GM23338 (cell line): ENCODE measurements around the gene RAD23B. TPM values are rescaled to one million over a fixed set of nuclear protein-coding genes. Genes with fewer than 3 reads are reported as not detected.

Experiments
- ATAC-seq: fragments of 200-7000 bp; cut with Tn5 transposase; 3 replicates; pipeline ENCODE4 v1.9.1; 2020
- DNase-seq: peaks from one replicate; pipeline ENCODE4 v3.0.0-alpha.2; 2015; ENCODE audit warnings: low spot score
- H2AFZ ChIP-seq: fragments of 200-600 bp; sonication (generic); 2 replicates; pipeline ENCODE4 v1.8.0; 2016; ENCODE audit warnings: antibody characterized with exemption, mild to moderate bottlenecking, moderate library complexity
- H3F3A ChIP-seq: fragments of 200-600 bp; sonication (generic); replicated peaks from 2 replicates; pipeline ENCODE4 v1.8.0; 2017; ENCODE audit warnings: antibody characterized with exemption, mixed run types, low read depth
- H3K27ac ChIP-seq: fragments of 200-600 bp; sonication (generic); 2 replicates; pipeline ENCODE4 v1.6.1; 2016; ENCODE audit warnings: low read depth
- H3K27me3 ChIP-seq: fragments of 200-600 bp; sonication (generic); 2 replicates; pipeline ENCODE4 v1.8.0; 2016; ENCODE audit warnings: mild to moderate bottlenecking, mixed run types, moderate library complexity; ENCODE audit not compliant: insufficient read depth
- H3K36me3 ChIP-seq: fragments of 200-600 bp; sonication (generic); 2 replicates; pipeline ENCODE4 v1.8.0; 2016; ENCODE audit warnings: mild to moderate bottlenecking; ENCODE audit not compliant: insufficient read depth
- H3K4me1 ChIP-seq: fragments of 200-600 bp; sonication (generic); 2 replicates; pipeline ENCODE4 v1.8.0; 2016; ENCODE audit warnings: mild to moderate bottlenecking, moderate library complexity; ENCODE audit not compliant: insufficient read depth
- H3K4me2 ChIP-seq: fragments of 200-600 bp; sonication (generic); 2 replicates; pipeline ENCODE4 v1.7.1; 2017; ENCODE audit warnings: mixed run types
- H3K4me3 ChIP-seq: fragments of 200-600 bp; sonication (generic); 2 replicates; pipeline ENCODE4 v1.6.1; 2016; ENCODE audit warnings: mixed run types
- H3K79me2 ChIP-seq: fragments of 200-600 bp; sonication (generic); replicated peaks from 2 replicates; pipeline ENCODE4 v1.8.0; 2017; ENCODE audit warnings: mild to moderate bottlenecking; ENCODE audit not compliant: insufficient read depth
- H3K9me2 ChIP-seq: fragments of 200-600 bp; sonication (generic); 2 replicates; pipeline ENCODE4 v1.8.0; 2017; ENCODE audit not compliant: insufficient read depth
- H4K20me1 ChIP-seq: fragments of 200-600 bp; sonication (generic); replicated peaks from 2 replicates; pipeline ENCODE4 v1.8.0; 2017; ENCODE audit warnings: mild to moderate bottlenecking; ENCODE audit not compliant: insufficient read depth
- H3K27ac Mint-ChIP-seq: 2 replicates; pipeline ENCODE4 v1.8.0; 2020; ENCODE audit warnings: inconsistent platforms, mild to moderate bottlenecking, moderate library complexity, mixed read lengths
- H3K27me3 Mint-ChIP-seq: 3 replicates; pipeline ENCODE4 v1.8.0; 2022; ENCODE audit warnings: low read depth, mild to moderate bottlenecking, moderate library complexity, mixed read lengths, inconsistent platforms; ENCODE audit not compliant: insufficient read depth, poor library complexity
- H3K36me3 Mint-ChIP-seq: 3 replicates; pipeline ENCODE4 v1.8.0; 2021; ENCODE audit warnings: low read depth, mild to moderate bottlenecking, inconsistent platforms, moderate library complexity, mixed read lengths
- H3K4me1 Mint-ChIP-seq: 3 replicates; pipeline ENCODE4 v1.8.0; 2020; ENCODE audit warnings: mild to moderate bottlenecking, inconsistent platforms, mixed read lengths
- H3K4me3 Mint-ChIP-seq: 3 replicates; pipeline ENCODE4 v1.8.0; 2021; ENCODE audit warnings: moderate library complexity, mild to moderate bottlenecking, inconsistent platforms, mixed read lengths
- H3K9me3 Mint-ChIP-seq: 3 replicates; pipeline ENCODE4 v1.8.0; 2020; ENCODE audit warnings: moderate library complexity, mild to moderate bottlenecking, inconsistent platforms, mixed read lengths
- CREB1 ChIP-seq: fragments of 250-450 bp; sonication (Bioruptor Pico); IDR thresholded peaks from 2 replicates; pipeline ENCODE4 v1.5.0; 2020; ENCODE audit warnings: low read depth, mild to moderate bottlenecking, moderate library complexity
- EZH2 ChIP-seq: fragments of 200-600 bp; sonication (generic); IDR thresholded peaks from one replicate; pipeline ENCODE4 v1.8.0; 2017; ENCODE audit warnings: antibody characterized with exemption, mild to moderate bottlenecking, low read depth; ENCODE audit not compliant: unreplicated experiment
- EZH2phosphoT487 ChIP-seq: fragments of 200-600 bp; sonication (generic); IDR thresholded peaks from one replicate; pipeline ENCODE4 v1.8.1; 2018; ENCODE audit warnings: antibody characterized with exemption; ENCODE audit not compliant: unreplicated experiment
- JUNB ChIP-seq: IDR thresholded peaks from one replicate; pipeline ENCODE4 v1.6.1; 2016; ENCODE audit warnings: antibody characterized with exemption; ENCODE audit not compliant: unreplicated experiment
- NANOG ChIP-seq: IDR thresholded peaks from 2 replicates; pipeline ENCODE4 v1.6.1; 2016; ENCODE audit warnings: antibody characterized with exemption, borderline replicate concordance
- POLR2AphosphoS5 ChIP-seq: IDR thresholded peaks from 2 replicates; pipeline ENCODE4 v1.6.1; 2016; ENCODE audit warnings: antibody characterized with exemption, low read depth
- STAT1 ChIP-seq: IDR thresholded peaks from one replicate; pipeline ENCODE4 v1.6.1; 2016; ENCODE audit warnings: antibody characterized with exemption; ENCODE audit not compliant: unreplicated experiment
- ZNF114 ChIP-seq: fragments of 250-450 bp; sonication (Bioruptor Pico); IDR thresholded peaks from 2 replicates; pipeline ENCODE4 v1.5.0; 2020; ENCODE audit warnings: mild to moderate bottlenecking, moderate library complexity
- ZNF331 ChIP-seq: fragments of 250-450 bp; sonication (Bioruptor Pico); IDR thresholded peaks from 2 replicates; pipeline ENCODE4 v1.5.0; 2020; ENCODE audit warnings: low read depth, mild to moderate bottlenecking, moderate library complexity
- polyA plus RNA-seq: library from polyadenylated mRNA; unstranded; fragments of >200 nt; fragmentation: Nextera tagmentation; extraction: Ambion mirVana; gene quantifications from 2 replicates; pipeline ENCODE4 v1.2.1, GENCODE V29; 2016
- total RNA-seq: library from RNA; depleted of rRNA; stranded (reverse); fragments of >200 nt; shearing (Covaris generic); gene quantifications from 2 replicates; pipeline ENCODE4 v1.2.3, GENCODE V29; 2014
- TF ChIP-seq, protein P1 (sequence below): fragments of 250-450 bp; sonication (Bioruptor Pico); IDR thresholded peaks from 2 replicates; pipeline ENCODE4 v1.5.0; 2020; ENCODE audit warnings: mild to moderate bottlenecking, moderate library complexity
- TF ChIP-seq, protein P2 (sequence below): IDR thresholded peaks from one replicate; pipeline ENCODE4 v1.6.1; 2018; ENCODE audit warnings: antibody characterized with exemption; ENCODE audit not compliant: unreplicated experiment
- TF ChIP-seq, protein P3 (sequence below), 2 experiments: fragments of 200-600 bp in 1 of 2; sonication (generic) in 1 of 2; conservative IDR thresholded peaks; 2 replicates each; pipeline versions ENCODE4 v1.5.1 to v1.6.1; 2016 to 2017; ENCODE audit warnings: antibody characterized with exemption in 2 of 2, low read depth in 2 of 2, mild to moderate bottlenecking in 2 of 2, moderate library complexity in 1 of 2
- TF ChIP-seq, protein P4 (sequence below): IDR thresholded peaks from 2 replicates; pipeline ENCODE4 v1.6.1; 2016; ENCODE audit warnings: antibody characterized with exemption

The RAD23B gene
- total and polyA plus RNA-seq, 2 experiments from 2014 or later: 31.1 to 137 TPM

DNA sequence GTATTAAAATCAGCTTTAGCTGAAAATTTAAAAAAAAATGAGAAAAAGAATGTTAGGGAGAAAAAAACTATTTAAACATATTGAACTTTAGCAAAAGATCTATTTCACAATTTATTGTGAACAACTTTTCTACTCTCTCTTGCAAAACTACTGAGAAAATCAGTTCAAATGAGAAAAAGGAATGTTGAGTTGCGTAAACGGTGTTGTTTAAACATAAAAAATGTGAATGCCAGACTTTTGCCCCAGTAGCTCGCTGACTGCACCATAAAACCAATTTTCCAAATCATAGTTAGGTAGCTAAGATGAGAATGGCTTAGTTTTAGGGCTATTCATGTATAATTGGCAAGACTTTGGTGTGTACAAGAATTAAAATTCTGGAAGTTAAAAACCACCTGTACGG is 13.4 kb upstream of the RAD23B start:
- Histone ChIP-seq H2AFZ (no peak overlapping the region), H3K9me2 (no peaks in the 10 kb centered on the region), H3K4me1 (no peaks in the 10 kb centered on the region; the same call in 1 of the 2 replicates), H3K79me2 (no peaks in the 10 kb centered on the region), H3K27me3 (no peaks in the 10 kb centered on the region), H3K4me3 (no peak overlapping the region), H3F3A (no peaks in the 10 kb centered on the region), H4K20me1 (no peaks in the 10 kb centered on the region), H3K4me2 (no peak overlapping the region), H3K36me3 (no peaks in the 10 kb centered on the region), H3K27ac (no peak overlapping the region)
- DNase-seq (no peak), ATAC-seq (no peak)
- no peak overlapping the region for H3K4me3 Mint-ChIP-seq
- no peaks in the 10 kb centered on the region for H3K9me3 Mint-ChIP-seq
- no peak for TF ChIP-seq CREB1 (CRISPR knock-in tag)
- TF ChIP-seq EZH2phosphoT487: no peak
- TF ChIP-seq, protein P1, sequence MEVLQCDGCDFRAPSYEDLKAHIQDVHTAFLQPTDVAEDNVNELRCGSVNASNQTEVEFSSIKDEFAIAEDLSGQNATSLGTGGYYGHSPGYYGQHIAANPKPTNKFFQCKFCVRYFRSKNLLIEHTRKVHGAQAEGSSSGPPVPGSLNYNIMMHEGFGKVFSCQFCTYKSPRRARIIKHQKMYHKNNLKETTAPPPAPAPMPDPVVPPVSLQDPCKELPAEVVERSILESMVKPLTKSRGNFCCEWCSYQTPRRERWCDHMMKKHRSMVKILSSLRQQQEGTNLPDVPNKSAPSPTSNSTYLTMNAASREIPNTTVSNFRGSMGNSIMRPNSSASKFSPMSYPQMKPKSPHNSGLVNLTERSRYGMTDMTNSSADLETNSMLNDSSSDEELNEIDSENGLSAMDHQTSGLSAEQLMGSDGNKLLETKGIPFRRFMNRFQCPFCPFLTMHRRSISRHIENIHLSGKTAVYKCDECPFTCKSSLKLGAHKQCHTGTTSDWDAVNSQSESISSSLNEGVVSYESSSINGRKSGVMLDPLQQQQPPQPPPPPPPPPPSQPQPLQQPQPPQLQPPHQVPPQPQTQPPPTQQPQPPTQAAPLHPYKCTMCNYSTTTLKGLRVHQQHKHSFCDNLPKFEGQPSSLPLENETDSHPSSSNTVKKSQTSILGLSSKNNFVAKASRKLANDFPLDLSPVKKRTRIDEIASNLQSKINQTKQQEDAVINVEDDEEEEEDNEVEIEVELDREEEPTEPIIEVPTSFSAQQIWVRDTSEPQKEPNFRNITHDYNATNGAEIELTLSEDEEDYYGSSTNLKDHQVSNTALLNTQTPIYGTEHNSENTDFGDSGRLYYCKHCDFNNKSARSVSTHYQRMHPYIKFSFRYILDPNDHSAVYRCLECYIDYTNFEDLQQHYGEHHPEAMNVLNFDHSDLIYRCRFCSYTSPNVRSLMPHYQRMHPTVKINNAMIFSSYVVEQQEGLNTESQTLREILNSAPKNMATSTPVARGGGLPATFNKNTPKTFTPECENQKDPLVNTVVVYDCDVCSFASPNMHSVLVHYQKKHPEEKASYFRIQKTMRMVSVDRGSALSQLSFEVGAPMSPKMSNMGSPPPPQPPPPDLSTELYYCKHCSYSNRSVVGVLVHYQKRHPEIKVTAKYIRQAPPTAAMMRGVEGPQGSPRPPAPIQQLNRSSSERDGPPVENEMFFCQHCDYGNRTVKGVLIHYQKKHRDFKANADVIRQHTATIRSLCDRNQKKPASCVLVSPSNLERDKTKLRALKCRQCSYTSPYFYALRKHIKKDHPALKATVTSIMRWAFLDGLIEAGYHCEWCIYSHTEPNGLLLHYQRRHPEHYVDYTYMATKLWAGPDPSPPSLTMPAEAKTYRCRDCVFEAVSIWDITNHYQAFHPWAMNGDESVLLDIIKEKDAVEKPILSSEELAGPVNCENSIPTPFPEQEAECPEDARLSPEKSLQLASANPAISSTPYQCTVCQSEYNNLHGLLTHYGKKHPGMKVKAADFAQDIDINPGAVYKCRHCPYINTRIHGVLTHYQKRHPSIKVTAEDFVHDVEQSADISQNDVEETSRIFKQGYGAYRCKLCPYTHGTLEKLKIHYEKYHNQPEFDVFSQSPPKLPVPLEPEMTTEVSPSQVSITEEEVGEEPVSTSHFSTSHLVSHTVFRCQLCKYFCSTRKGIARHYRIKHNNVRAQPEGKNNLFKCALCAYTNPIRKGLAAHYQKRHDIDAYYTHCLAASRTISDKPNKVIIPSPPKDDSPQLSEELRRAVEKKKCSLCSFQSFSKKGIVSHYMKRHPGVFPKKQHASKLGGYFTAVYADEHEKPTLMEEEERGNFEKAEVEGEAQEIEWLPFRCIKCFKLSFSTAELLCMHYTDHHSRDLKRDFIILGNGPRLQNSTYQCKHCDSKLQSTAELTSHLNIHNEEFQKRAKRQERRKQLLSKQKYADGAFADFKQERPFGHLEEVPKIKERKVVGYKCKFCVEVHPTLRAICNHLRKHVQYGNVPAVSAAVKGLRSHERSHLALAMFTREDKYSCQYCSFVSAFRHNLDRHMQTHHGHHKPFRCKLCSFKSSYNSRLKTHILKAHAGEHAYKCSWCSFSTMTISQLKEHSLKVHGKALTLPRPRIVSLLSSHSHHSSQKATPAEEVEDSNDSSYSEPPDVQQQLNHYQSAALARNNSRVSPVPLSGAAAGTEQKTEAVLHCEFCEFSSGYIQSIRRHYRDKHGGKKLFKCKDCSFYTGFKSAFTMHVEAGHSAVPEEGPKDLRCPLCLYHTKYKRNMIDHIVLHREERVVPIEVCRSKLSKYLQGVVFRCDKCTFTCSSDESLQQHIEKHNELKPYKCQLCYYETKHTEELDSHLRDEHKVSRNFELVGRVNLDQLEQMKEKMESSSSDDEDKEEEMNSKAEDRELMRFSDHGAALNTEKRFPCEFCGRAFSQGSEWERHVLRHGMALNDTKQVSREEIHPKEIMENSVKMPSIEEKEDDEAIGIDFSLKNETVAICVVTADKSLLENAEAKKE (CRISPR knock-in tag): no peak
- TF ChIP-seq, protein P2, sequence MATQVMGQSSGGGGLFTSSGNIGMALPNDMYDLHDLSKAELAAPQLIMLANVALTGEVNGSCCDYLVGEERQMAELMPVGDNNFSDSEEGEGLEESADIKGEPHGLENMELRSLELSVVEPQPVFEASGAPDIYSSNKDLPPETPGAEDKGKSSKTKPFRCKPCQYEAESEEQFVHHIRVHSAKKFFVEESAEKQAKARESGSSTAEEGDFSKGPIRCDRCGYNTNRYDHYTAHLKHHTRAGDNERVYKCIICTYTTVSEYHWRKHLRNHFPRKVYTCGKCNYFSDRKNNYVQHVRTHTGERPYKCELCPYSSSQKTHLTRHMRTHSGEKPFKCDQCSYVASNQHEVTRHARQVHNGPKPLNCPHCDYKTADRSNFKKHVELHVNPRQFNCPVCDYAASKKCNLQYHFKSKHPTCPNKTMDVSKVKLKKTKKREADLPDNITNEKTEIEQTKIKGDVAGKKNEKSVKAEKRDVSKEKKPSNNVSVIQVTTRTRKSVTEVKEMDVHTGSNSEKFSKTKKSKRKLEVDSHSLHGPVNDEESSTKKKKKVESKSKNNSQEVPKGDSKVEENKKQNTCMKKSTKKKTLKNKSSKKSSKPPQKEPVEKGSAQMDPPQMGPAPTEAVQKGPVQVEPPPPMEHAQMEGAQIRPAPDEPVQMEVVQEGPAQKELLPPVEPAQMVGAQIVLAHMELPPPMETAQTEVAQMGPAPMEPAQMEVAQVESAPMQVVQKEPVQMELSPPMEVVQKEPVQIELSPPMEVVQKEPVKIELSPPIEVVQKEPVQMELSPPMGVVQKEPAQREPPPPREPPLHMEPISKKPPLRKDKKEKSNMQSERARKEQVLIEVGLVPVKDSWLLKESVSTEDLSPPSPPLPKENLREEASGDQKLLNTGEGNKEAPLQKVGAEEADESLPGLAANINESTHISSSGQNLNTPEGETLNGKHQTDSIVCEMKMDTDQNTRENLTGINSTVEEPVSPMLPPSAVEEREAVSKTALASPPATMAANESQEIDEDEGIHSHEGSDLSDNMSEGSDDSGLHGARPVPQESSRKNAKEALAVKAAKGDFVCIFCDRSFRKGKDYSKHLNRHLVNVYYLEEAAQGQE: no peak
- no peak for TF ChIP-seq NANOG
- no peak for TF ChIP-seq STAT1
- TF ChIP-seq, protein P3, sequence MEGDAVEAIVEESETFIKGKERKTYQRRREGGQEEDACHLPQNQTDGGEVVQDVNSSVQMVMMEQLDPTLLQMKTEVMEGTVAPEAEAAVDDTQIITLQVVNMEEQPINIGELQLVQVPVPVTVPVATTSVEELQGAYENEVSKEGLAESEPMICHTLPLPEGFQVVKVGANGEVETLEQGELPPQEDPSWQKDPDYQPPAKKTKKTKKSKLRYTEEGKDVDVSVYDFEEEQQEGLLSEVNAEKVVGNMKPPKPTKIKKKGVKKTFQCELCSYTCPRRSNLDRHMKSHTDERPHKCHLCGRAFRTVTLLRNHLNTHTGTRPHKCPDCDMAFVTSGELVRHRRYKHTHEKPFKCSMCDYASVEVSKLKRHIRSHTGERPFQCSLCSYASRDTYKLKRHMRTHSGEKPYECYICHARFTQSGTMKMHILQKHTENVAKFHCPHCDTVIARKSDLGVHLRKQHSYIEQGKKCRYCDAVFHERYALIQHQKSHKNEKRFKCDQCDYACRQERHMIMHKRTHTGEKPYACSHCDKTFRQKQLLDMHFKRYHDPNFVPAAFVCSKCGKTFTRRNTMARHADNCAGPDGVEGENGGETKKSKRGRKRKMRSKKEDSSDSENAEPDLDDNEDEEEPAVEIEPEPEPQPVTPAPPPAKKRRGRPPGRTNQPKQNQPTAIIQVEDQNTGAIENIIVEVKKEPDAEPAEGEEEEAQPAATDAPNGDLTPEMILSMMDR (conservative IDR thresholded peaks at IDR 0.05; ENCODE audit: low read depth in 2 of 2): no peak
- no peak for TF ChIP-seq ZNF114
- TF ChIP-seq POLR2AphosphoS5: no peak
- TF ChIP-seq ZNF331 (CRISPR knock-in tag): no peak
- TF ChIP-seq, protein P4, sequence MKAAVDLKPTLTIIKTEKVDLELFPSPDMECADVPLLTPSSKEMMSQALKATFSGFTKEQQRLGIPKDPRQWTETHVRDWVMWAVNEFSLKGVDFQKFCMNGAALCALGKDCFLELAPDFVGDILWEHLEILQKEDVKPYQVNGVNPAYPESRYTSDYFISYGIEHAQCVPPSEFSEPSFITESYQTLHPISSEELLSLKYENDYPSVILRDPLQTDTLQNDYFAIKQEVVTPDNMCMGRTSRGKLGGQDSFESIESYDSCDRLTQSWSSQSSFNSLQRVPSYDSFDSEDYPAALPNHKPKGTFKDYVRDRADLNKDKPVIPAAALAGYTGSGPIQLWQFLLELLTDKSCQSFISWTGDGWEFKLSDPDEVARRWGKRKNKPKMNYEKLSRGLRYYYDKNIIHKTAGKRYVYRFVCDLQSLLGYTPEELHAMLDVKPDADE: no peak
- no peak for TF ChIP-seq JUNB
- no peak for TF ChIP-seq EZH2
- H3K27me3 Mint-ChIP-seq: peaks cover 3% of the 10 kb centered on the region
- peaks cover 8% of the 10 kb centered on the region; the same call in 2 of the 3 replicates for H3K4me1 Mint-ChIP-seq
- no peaks in the 10 kb centered on the region for H3K36me3 Mint-ChIP-seq
- no peak overlapping the region for H3K27ac Mint-ChIP-seq
